ENCODE data around the gene COLEC12.

COLEC12 gene

DNA sequence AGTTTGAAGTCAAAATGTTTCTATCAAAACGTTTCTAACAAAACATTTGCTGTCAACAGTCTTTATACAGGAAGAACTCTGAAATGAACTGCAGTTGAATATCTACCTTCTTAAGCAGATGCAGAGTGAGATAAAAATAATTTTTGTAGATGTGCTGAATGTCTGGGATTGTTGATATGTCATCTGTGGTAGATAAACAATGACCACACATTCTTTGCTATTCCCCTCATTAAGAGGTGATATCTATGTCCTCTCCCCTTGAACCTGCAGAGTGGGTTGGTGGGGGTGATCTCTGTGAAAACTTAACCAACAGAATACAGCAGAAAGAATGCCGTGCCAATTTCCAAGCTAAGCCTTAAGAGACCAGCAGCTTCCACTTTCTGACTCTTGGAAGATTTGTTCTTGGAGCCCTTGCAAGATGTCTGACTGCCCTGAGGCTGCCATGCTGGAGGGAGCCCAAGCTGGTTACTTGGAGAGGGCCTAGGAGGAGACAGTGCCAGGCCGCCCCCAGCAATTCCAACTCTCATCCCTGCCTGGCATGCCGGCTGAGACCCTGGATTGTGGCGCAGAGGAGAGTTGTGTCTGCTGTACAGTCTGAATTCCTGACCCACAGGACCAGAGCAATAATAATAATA is 80.8 kb downstream of the COLEC12 start:
- H4K12ac ChIP-seq (ENCODE audit: low read depth, low read length) = no peak overlapping the region
- H2AK5ac ChIP-seq (ENCODE audit: low read length) = no peak overlapping the region
- no peaks in the 10 kb centered on the region for H3K27me3 ChIP-seq (ENCODE audit: insufficient read depth, low read length)
- H2BK5ac ChIP-seq (ENCODE audit: low read depth, low read length, poor library complexity) = no peak overlapping the region
- peaks cover 2% of the 10 kb centered on the region for H3K79me2 ChIP-seq (ENCODE audit: control insufficient read depth, insufficient read depth, low read length, poor library complexity)
- H3K18ac ChIP-seq (ENCODE audit: low read length) = no peak overlapping the region
- no peak overlapping the region for H4K8ac ChIP-seq (ENCODE audit: low read depth, low read length)
- H3K14ac ChIP-seq (ENCODE audit: low read length) = no peak overlapping the region
- H3K4me3 ChIP-seq (ENCODE audit: low read depth, low read length) = no peak overlapping the region
- H3K4ac ChIP-seq (ENCODE audit: low read depth, low read length) = no peak overlapping the region
- H3K4me2 ChIP-seq (ENCODE audit: low read length) = no peak overlapping the region
- no peak overlapping the region for H2BK120ac ChIP-seq (ENCODE audit: insufficient read depth, low read length, poor library complexity)
- H3K27ac ChIP-seq (ENCODE audit: low read depth, low read length) = no peak overlapping the region
- H3K79me1 ChIP-seq (ENCODE audit: low read length) = peaks cover 3% of the 10 kb centered on the region
- DNase-seq = peak in 1 of 2 donors; percentile 31
- no CpG with 5 or more reads among the region's 5 CpGs for WGBS (ENCODE audit: extremely low coverage, insufficient coverage, insufficient read length)
- no peak overlapping the region for H2AFZ ChIP-seq (ENCODE audit: insufficient read depth, low read length, poor library complexity)
- H4K91ac ChIP-seq (ENCODE audit: low read depth, low read length) = no peak overlapping the region
- H3K4me1 ChIP-seq (ENCODE audit: control insufficient read depth in 1 of 2, insufficient read depth in 2 of 2, low read length in 2 of 2) = peaks cover 4 to 13% of the 10 kb centered on the region in 2 experiments
- H3K9me3 ChIP-seq (ENCODE audit: insufficient read depth, low read depth, low read length) = no peaks in the 10 kb centered on the region
- no peak overlapping the region for H2BK12ac ChIP-seq (ENCODE audit: low read length)
- no peak overlapping the region for H3K9ac ChIP-seq (ENCODE audit: low read length)
- H3K23ac ChIP-seq (ENCODE audit: low read length) = no peak overlapping the region
- no peaks in the 10 kb centered on the region for H3K36me3 ChIP-seq (ENCODE audit: control insufficient read depth in 1 of 2, insufficient read depth in 2 of 2, low read length in 2 of 2)

GRCh38 chr18:417495-417894 is 83.0 kb downstream of the COLEC12 start:
- Histone ChIP-seq H3K27me3 (ENCODE audit: insufficient read depth, low read length) (no peaks in the 10 kb centered on the region), H3K4me3 (ENCODE audit: low read depth, low read length) (no peak overlapping the region), H2BK120ac (ENCODE audit: insufficient read depth, low read length, poor library complexity) (no peak overlapping the region), H3K9me3 (ENCODE audit: insufficient read depth, low read depth, low read length) (no peaks in the 10 kb centered on the region), H3K27ac (ENCODE audit: low read depth, low read length) (no peak overlapping the region), H2BK12ac (ENCODE audit: low read length) (no peak overlapping the region), H3K14ac (ENCODE audit: low read length) (no peak overlapping the region), H3K18ac (ENCODE audit: low read length) (no peak overlapping the region), H3K9ac (ENCODE audit: low read length) (no peak overlapping the region), H4K12ac (ENCODE audit: low read depth, low read length) (no peak overlapping the region), H4K8ac (ENCODE audit: low read depth, low read length) (no peak overlapping the region), H3K4ac (ENCODE audit: low read depth, low read length) (no peak overlapping the region), H3K79me2 (ENCODE audit: control insufficient read depth, insufficient read depth, low read length, poor library complexity) (peaks cover 2% of the 10 kb centered on the region), H3K23ac (ENCODE audit: low read length) (no peak overlapping the region), H3K79me1 (ENCODE audit: low read length) (peaks cover 3% of the 10 kb centered on the region), H2BK5ac (ENCODE audit: low read depth, low read length, poor library complexity) (no peak overlapping the region), H4K91ac (ENCODE audit: low read depth, low read length) (no peak overlapping the region), H3K4me2 (ENCODE audit: low read length) (no peak overlapping the region), H2AFZ (ENCODE audit: insufficient read depth, low read length, poor library complexity) (no peak overlapping the region), H3K36me3 (ENCODE audit: control insufficient read depth in 1 of 2, insufficient read depth in 2 of 2, low read length in 2 of 2) (no peaks in the 10 kb centered on the region), H2AK5ac (ENCODE audit: low read length) (no peak overlapping the region), H3K4me1 (ENCODE audit: control insufficient read depth in 1 of 2, insufficient read depth in 2 of 2, low read length in 2 of 2) (peaks cover 4 to 13% of the 10 kb centered on the region in 2 experiments)
- no CpG with 5 or more reads among the region's 5 CpGs for WGBS (ENCODE audit: extremely low coverage, insufficient coverage, insufficient read length)
- DNase-seq = no peak

DNA sequence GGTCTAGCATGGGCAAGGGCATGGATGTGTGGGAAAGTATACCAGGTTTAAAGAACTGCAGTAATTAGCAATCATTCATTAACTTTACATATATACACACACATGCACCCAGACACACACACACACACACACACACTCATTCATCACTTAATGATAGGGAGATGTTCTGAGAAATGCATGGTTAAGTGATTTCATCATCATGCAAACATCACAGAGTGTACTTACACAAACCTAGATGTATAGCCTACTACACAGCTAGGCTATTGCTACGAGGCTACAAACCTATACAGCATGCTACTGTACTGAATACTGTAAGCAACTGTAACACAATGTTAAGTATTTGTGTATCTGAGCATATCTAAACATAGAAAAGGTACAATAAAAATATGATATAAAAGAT is 83.6 kb downstream of the COLEC12 start:
- Histone ChIP-seq H3K79me1 (ENCODE audit: low read length) (peaks cover 3% of the 10 kb centered on the region), H3K27me3 (ENCODE audit: insufficient read depth, low read length) (no peaks in the 10 kb centered on the region), H3K4me3 (ENCODE audit: low read depth, low read length) (no peak overlapping the region), H3K36me3 (ENCODE audit: control insufficient read depth in 1 of 2, insufficient read depth in 2 of 2, low read length in 2 of 2) (no peaks in the 10 kb centered on the region), H3K9me3 (ENCODE audit: insufficient read depth, low read depth, low read length) (no peaks in the 10 kb centered on the region), H3K18ac (ENCODE audit: low read length) (no peak overlapping the region), H3K4me2 (ENCODE audit: low read length) (no peak overlapping the region), H4K8ac (ENCODE audit: low read depth, low read length) (no peak overlapping the region), H2BK120ac (ENCODE audit: insufficient read depth, low read length, poor library complexity) (no peak overlapping the region), H3K4ac (ENCODE audit: low read depth, low read length) (no peak overlapping the region), H3K23ac (ENCODE audit: low read length) (no peak overlapping the region), H3K27ac (ENCODE audit: low read depth, low read length) (no peak overlapping the region), H2AFZ (ENCODE audit: insufficient read depth, low read length, poor library complexity) (no peak overlapping the region), H3K14ac (ENCODE audit: low read length) (no peak overlapping the region), H2BK5ac (ENCODE audit: low read depth, low read length, poor library complexity) (no peak overlapping the region), H3K79me2 (ENCODE audit: control insufficient read depth, insufficient read depth, low read length, poor library complexity) (peaks cover 2% of the 10 kb centered on the region), H4K91ac (ENCODE audit: low read depth, low read length) (no peak overlapping the region), H3K4me1 (ENCODE audit: control insufficient read depth in 1 of 2, insufficient read depth in 2 of 2, low read length in 2 of 2) (peaks cover 3 to 12% of the 10 kb centered on the region in 2 experiments), H2BK12ac (ENCODE audit: low read length) (no peak overlapping the region), H3K9ac (ENCODE audit: low read length) (no peak overlapping the region), H2AK5ac (ENCODE audit: low read length) (no peak overlapping the region), H4K12ac (ENCODE audit: low read depth, low read length) (no peak overlapping the region)
- DNase-seq = no peak
- no CpG with 5 or more reads among the region's 1 CpG for WGBS (ENCODE audit: extremely low coverage, insufficient coverage, insufficient read length)

DNA sequence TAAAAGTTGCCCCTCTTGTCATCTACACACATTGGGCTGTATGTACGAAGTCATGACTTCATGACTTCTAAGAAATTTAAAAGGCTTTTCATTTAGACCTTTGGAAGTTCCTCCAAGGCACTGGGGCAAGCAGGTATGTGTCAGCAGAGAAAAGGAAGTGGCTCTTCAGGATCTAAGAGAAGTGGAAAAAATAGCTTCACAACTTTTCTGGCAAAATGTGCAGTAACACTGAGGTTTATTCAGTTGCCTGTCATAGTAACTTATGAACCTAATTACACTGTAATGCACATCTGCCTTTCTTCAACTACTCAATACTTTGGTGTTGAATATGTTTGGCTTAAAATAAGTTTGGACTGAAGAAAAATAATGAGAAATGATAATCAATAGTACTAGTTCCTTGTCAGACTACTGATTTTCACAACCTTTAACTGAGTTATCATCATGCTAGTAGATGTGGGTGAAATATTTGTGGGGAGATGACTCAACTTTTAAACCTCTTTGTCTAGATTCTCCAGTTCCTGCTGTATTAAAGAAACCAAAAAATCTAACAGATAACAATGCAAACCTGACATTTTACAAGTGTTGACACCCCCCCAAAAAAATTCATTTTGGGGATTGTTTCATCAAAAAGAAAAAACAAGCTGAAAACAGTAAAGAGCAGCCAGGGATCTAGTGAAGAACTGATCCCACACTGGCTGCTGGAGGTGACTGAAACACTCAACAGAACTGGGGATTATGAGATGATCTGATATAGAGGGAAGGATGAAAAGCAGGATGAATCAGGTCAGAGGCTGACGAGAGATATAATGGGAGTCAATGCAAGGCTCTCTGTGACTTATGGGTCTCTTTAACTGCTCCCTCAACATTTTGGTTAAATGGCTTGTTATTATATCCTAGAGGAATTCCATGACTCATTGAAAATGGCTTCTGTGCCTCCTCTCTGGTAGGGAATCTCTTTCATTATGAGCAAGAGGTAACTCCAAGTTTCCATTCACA is 84.6 kb downstream of the COLEC12 start:
- no peak overlapping the region for H4K91ac ChIP-seq (ENCODE audit: low read depth, low read length)
- no peak overlapping the region for H3K4me3 ChIP-seq (ENCODE audit: low read depth, low read length)
- H3K23ac ChIP-seq (ENCODE audit: low read length) = no peak overlapping the region
- peaks cover 0 to 4% of the 10 kb centered on the region in 2 experiments for H3K4me1 ChIP-seq (ENCODE audit: control insufficient read depth in 1 of 2, insufficient read depth in 2 of 2, low read length in 2 of 2)
- no peaks in the 10 kb centered on the region for H3K36me3 ChIP-seq (ENCODE audit: control insufficient read depth in 1 of 2, insufficient read depth in 2 of 2, low read length in 2 of 2)
- H4K8ac ChIP-seq (ENCODE audit: low read depth, low read length) = peak overlapping the region; percentile 62
- H3K4me2 ChIP-seq (ENCODE audit: low read length) = no peak overlapping the region
- no peak overlapping the region for H2BK12ac ChIP-seq (ENCODE audit: low read length)
- peaks cover 3% of the 10 kb centered on the region for H3K79me1 ChIP-seq (ENCODE audit: low read length)
- H3K9ac ChIP-seq (ENCODE audit: low read length) = no peak overlapping the region
- no peak overlapping the region for H3K14ac ChIP-seq (ENCODE audit: low read length)
- H2AFZ ChIP-seq (ENCODE audit: insufficient read depth, low read length, poor library complexity) = no peak overlapping the region
- no peak overlapping the region for H2BK120ac ChIP-seq (ENCODE audit: insufficient read depth, low read length, poor library complexity)
- no peak overlapping the region for H2AK5ac ChIP-seq (ENCODE audit: low read length)
- no peak overlapping the region for H3K18ac ChIP-seq (ENCODE audit: low read length)
- peak; percentile 22 to 66 for DNase-seq
- H3K27me3 ChIP-seq (ENCODE audit: insufficient read depth, low read length) = no peaks in the 10 kb centered on the region
- no peak overlapping the region for H2BK5ac ChIP-seq (ENCODE audit: low read depth, low read length, poor library complexity)
- WGBS (ENCODE audit: extremely low coverage, insufficient coverage, insufficient read length) = no CpG with 5 or more reads among the region's 2 CpGs
- H4K12ac ChIP-seq (ENCODE audit: low read depth, low read length) = no peak overlapping the region
- no peak overlapping the region for H3K4ac ChIP-seq (ENCODE audit: low read depth, low read length)
- H3K79me2 ChIP-seq (ENCODE audit: control insufficient read depth, insufficient read depth, low read length, poor library complexity) = peaks cover 2% of the 10 kb centered on the region
- no peaks in the 10 kb centered on the region for H3K9me3 ChIP-seq (ENCODE audit: insufficient read depth, low read depth, low read length)
- H3K27ac ChIP-seq (ENCODE audit: low read depth, low read length) = no peak overlapping the region
